ENCODE results near the gene UBL7. TPM values are rescaled to one million over a fixed set of nuclear protein-coding genes. Genes with fewer than 3 reads are reported as not detected.

UBL7 gene
- total RNA-seq, 1 experiment from 2014 or later, result 65.3 TPM

GRCh38 chr15:74423431-74424257 is 37.3 kb downstream of the UBL7 start (continued):
- TF ChIP-seq CTCF (IDR thresholded peaks at IDR 0.05 in 2 of 3, conservative IDR thresholded peaks at IDR 0.05 in 1 of 3; ENCODE audit: borderline replicate concordance in 1 of 3, insufficient read depth in 1 of 3, low read depth in 2 of 3, low read length in 2 of 3), result no peak
- TF ChIP-seq TCF7L2 (IDR thresholded peaks at IDR 0.05; ENCODE audit: borderline replicate concordance, extremely low read depth, insufficient read depth, insufficient read length), result no peak
- TF ChIP-seq YY1 (IDR thresholded peaks at IDR 0.05; ENCODE audit: extremely low read depth, insufficient replicate concordance, low read depth, low read length), result peak; percentile 41
- TF ChIP-seq ZNF274 (IDR thresholded peaks at IDR 0.05; ENCODE audit: low read depth, low read length), result no peak
- TF ChIP-seq SIN3A (IDR thresholded peaks at IDR 0.05; ENCODE audit: low read depth), result no peak

DNA sequence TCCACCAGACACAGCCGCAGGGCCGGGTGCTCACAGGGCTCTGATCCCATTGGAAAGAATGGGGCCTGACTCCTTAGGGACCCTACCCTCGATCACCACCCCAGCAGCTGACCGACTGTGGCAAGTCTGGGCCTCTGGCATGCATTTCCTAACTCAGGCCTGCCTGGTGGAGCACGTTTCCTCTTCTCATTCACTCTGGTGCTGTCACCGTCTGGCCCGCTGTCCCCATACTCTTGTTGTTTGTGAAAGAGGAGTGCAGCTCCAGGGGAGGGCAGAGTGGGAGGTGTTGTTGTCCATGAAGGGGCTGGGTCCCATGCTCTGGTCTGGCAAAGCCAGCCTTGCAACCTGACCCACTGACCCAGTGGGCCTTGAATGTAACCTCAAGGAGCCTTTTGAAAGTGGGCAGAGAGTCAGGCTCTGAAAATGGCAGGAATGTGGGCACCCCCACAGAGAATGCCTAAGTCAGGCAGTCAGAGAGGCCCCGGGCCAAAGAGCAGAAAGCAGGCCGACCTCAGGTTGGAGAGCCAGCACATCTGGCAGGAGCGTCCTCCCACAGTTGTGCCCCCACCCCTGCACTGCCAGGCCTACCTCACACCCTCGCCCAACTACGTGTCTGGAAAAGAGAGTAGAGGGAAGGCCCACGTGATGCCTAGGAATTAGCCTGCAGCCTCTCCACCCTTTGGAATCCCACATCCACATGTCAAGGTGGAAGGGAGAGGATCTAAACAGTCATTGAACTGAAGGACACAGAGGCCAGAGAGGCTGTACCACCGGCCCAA is 38.1 kb downstream of the UBL7 start:
- CTCF ChIA-PET, result interaction anchor here (1.1 to 1.4 kb wide), 2 partner anchors 9 to 49 kb away, joined by 3 to 6 read pairs; no protein-coding TSS in a partner anchor
- intact Hi-C loops (cut with micrococcal nuclease), result loop anchor here (1.0 kb wide), 1 partner anchor 26 kb away; no protein-coding TSS in a partner anchor
- BruUV-seq (replicated peaks), result no TSS peak

More for the DNA sequence above, 38.1 kb downstream of the UBL7 start:
- Histone ChIP-seq H3K4me2 (ENCODE audit: low read length) (peak overlapping the region; percentile 67), H3K9ac (ENCODE audit: low read length) (peak overlapping the region; percentile 60), H2AFZ (ENCODE audit: low read depth, low read length, poor library complexity, severe bottlenecking) (no peak overlapping the region), H3K27me3 (ENCODE audit: insufficient read depth, low read length) (no peaks in the 10 kb centered on the region), H3K79me2 (ENCODE audit: insufficient read depth, low read length) (peaks cover 100% of the 10 kb centered on the region), H3K4me3 (replicated peaks in 1 of 2; ENCODE audit: low read depth in 1 of 2, low read length in 2 of 2) (peak overlapping the region in 1 of 2 experiments; percentile 27; a peak in 1 of 4 replicates), H4K20me1 (ENCODE audit: insufficient read depth) (no peaks in the 10 kb centered on the region), H3K9me3 (ENCODE audit: control insufficient read depth in 1 of 2, insufficient read depth in 1 of 2, low read depth in 1 of 2, low read length in 2 of 2) (no peaks in the 10 kb centered on the region), H3K9me2 (ENCODE audit: insufficient read depth) (no peaks in the 10 kb centered on the region), H3K27ac (ENCODE audit: low read depth, low read length) (peak overlapping the region; percentile 90), H3K4me1 (ENCODE audit: control insufficient read depth in 1 of 2, insufficient read depth in 2 of 2, low read length in 2 of 2) (peaks cover 75 to 96% of the 10 kb centered on the region in 2 experiments), H3K36me3 (ENCODE audit: control insufficient read depth in 1 of 2, insufficient read depth in 2 of 2, low read length in 2 of 2) (peaks cover 0 to 5% of the 10 kb centered on the region in 2 experiments; a peak in 1 of 4 replicates)
- ChIA-PET RAD21 (ENCODE audit: low non-redundant PET in 1 of 2, low total read pairs in 2 of 2, uncharacterized antibody in 2 of 2, unreplicated experiment in 2 of 2) (no interaction called here), POLR2A (interaction anchor here (1.1 to 1.2 kb wide), 2 partner anchors 10 to 25 kb away, joined by 4 read pairs; no protein-coding TSS in a partner anchor)
- TF ChIP-seq POLR2AphosphoS5 (IDR thresholded peaks at IDR 0.05; ENCODE audit: low read depth, low read length) (no peak), CTCF (IDR thresholded peaks at IDR 0.05 in 2 of 3, conservative IDR thresholded peaks at IDR 0.05 in 1 of 3; ENCODE audit: borderline replicate concordance in 1 of 3, insufficient read depth in 1 of 3, low read depth in 2 of 3, low read length in 2 of 3) (no peak)
- ATAC-seq, result peak; percentile 53
- no peak for DNase-seq (ENCODE audit: low read depth, low spot score)
